ENCODE data around the gene IGFLR1.

IGFLR1 gene

GRCh38 chr19:35738021-35738886 is 4.0 kb downstream of the IGFLR1 start:
- no peak overlapping the region for H3K4me3 ChIP-seq (ENCODE audit: low read depth, low read length)
- no peak for DNase-seq (ENCODE audit: low read depth)
- TF ChIP-seq CTCF (IDR thresholded peaks at IDR 0.05; ENCODE audit: low read depth, low read length) (no peak), MAX (IDR thresholded peaks at IDR 0.05; ENCODE audit: low read depth, low read length) (no peak), POLR2A (IDR thresholded peaks at IDR 0.05; ENCODE audit: extremely low read depth, insufficient read length) (no peak), MYC (IDR thresholded peaks at IDR 0.05; ENCODE audit: low read depth, low read length) (no peak)

- TF ChIP-seq MYC (IDR thresholded peaks at IDR 0.05; ENCODE audit: low read depth, low read length) (no peak), MAX (IDR thresholded peaks at IDR 0.05; ENCODE audit: low read depth, low read length) (no peak), CTCF (IDR thresholded peaks at IDR 0.05; ENCODE audit: low read depth, low read length) (no peak), POLR2A (IDR thresholded peaks at IDR 0.05; ENCODE audit: extremely low read depth, insufficient read length) (no peak)
- no peak for DNase-seq (ENCODE audit: low read depth)
- no peak overlapping the region for H3K4me3 ChIP-seq (ENCODE audit: low read depth, low read length)
Observed at GRCh38 chr19:35736913-35737886, 5.1 kb downstream of the IGFLR1 start.

- no peak for DNase-seq (ENCODE audit: low read depth)
- no peak overlapping the region for H3K4me3 ChIP-seq (ENCODE audit: low read depth, low read length)
- TF ChIP-seq MAX (IDR thresholded peaks at IDR 0.05; ENCODE audit: low read depth, low read length) (no peak), MYC (IDR thresholded peaks at IDR 0.05; ENCODE audit: low read depth, low read length) (no peak), POLR2A (IDR thresholded peaks at IDR 0.05; ENCODE audit: extremely low read depth, insufficient read length) (no peak), CTCF (IDR thresholded peaks at IDR 0.05; ENCODE audit: low read depth, low read length) (no peak)
Observed at GRCh38 chr19:35734889-35735288, 7.4 kb downstream of the IGFLR1 start.

- DNase-seq (ENCODE audit: low read depth): no peak
- no peak overlapping the region for H3K4me3 ChIP-seq (ENCODE audit: low read depth, low read length)
- TF ChIP-seq MYC (IDR thresholded peaks at IDR 0.05; ENCODE audit: low read depth, low read length) (no peak), CTCF (IDR thresholded peaks at IDR 0.05; ENCODE audit: low read depth, low read length) (no peak), MAX (IDR thresholded peaks at IDR 0.05; ENCODE audit: low read depth, low read length) (no peak), POLR2A (IDR thresholded peaks at IDR 0.05; ENCODE audit: extremely low read depth, insufficient read length) (no peak)
Observed at GRCh38 chr19:35734273-35734672, 8.0 kb downstream of the IGFLR1 start.

- DNase-seq (ENCODE audit: low read depth): no peak
- H3K4me3 ChIP-seq (ENCODE audit: low read depth, low read length): no peak overlapping the region
- TF ChIP-seq MAX (IDR thresholded peaks at IDR 0.05; ENCODE audit: low read depth, low read length) (no peak), POLR2A (IDR thresholded peaks at IDR 0.05; ENCODE audit: extremely low read depth, insufficient read length) (no peak), CTCF (IDR thresholded peaks at IDR 0.05; ENCODE audit: low read depth, low read length) (no peak), MYC (IDR thresholded peaks at IDR 0.05; ENCODE audit: low read depth, low read length) (no peak)
Observed at GRCh38 chr19:35733180-35734125, 8.8 kb downstream of the IGFLR1 start.

Data from NB4 (cell line).